CD4-positive, alpha-beta memory T cell (primary cell): ENCODE results near the gene CR1L. TPM values are rescaled to one million over a fixed set of nuclear protein-coding genes. Genes with fewer than 3 reads are reported as not detected.
"Not testable (repeated sequence)": the region's sequence is repeated elsewhere in the genome, so short reads cannot be mapped to it uniquely, and the experiment has no call there.

ENCODE experiments used
- CTCF ChIA-PET: fragments of 350-600 bp; sonication (Branson Sonifier 250); formaldehyde crosslinking; loops from one replicate; lab custom pipeline; 2021; ENCODE audit warnings: inconsistent platforms; ENCODE audit not compliant: partially characterized antibody; lab: Charles Lee
- POLR2A ChIA-PET: fragments of 350-600 bp; sonication (Branson Sonifier 250); formaldehyde crosslinking; loops from one replicate; lab custom pipeline; 2021; ENCODE audit not compliant: partially characterized antibody; lab: Charles Lee
- DNase-seq, 5 donors: peaks; one replicate each; pipeline versions ENCODE4 v3.0.0 to v3.0.0-alpha.2; 2020 to 2022; ENCODE audit warnings: mixed read lengths in 1 of 5
- H3K27ac ChIP-seq: one replicate; pipeline ENCODE4 v1.7.0; 2013; ENCODE audit warnings: low read depth, low read length
- H3K27me3 ChIP-seq: 2 replicates; pipeline ENCODE4 v1.7.0; 2013; ENCODE audit warnings: mild to moderate bottlenecking, low read length, moderate library complexity; ENCODE audit not compliant: insufficient read depth
- H3K36me3 ChIP-seq: 2 replicates; pipeline ENCODE4 v1.7.0; 2013; ENCODE audit warnings: mild to moderate bottlenecking, low read length, moderate library complexity; ENCODE audit not compliant: insufficient read depth
- H3K4me1 ChIP-seq: 2 replicates; pipeline ENCODE4 v1.7.0; 2013; ENCODE audit warnings: mild to moderate bottlenecking, low read length, moderate library complexity; ENCODE audit not compliant: insufficient read depth
- H3K4me3 ChIP-seq, 2 donors: one replicate each; pipeline ENCODE4 v1.7.0; 2013; ENCODE audit warnings: low read length in 2 of 2, mild to moderate bottlenecking in 1 of 2
- H3K9me3 ChIP-seq, 2 donors: one replicate each; pipeline ENCODE4 v1.7.0; 2013; ENCODE audit warnings: low read length in 2 of 2, control low read depth in 1 of 2; ENCODE audit not compliant: control insufficient read depth in 1 of 2
- H3K27ac Mint-ChIP-seq, 7 donors: one replicate each; pipeline ENCODE4 v1.8.0; 2020 to 2021; ENCODE audit warnings: mixed read lengths in 7 of 7, mild to moderate bottlenecking in 6 of 7, inconsistent platforms in 3 of 7, moderate library complexity in 3 of 7
- H3K27me3 Mint-ChIP-seq, 2 donors: one replicate each; pipeline ENCODE4 v1.8.0; 2020 to 2021; ENCODE audit warnings: mixed read lengths in 2 of 2
- H3K36me3 Mint-ChIP-seq, 2 donors: one replicate each; pipeline ENCODE4 v1.8.0; 2020 to 2021; ENCODE audit warnings: mixed read lengths in 2 of 2, inconsistent platforms in 1 of 2, mild to moderate bottlenecking in 1 of 2
- H3K4me1 Mint-ChIP-seq, 4 donors: one replicate each; pipeline ENCODE4 v1.8.0; 2020 to 2021; ENCODE audit warnings: mixed read lengths in 4 of 4, mild to moderate bottlenecking in 1 of 4
- H3K4me3 Mint-ChIP-seq, 8 donors: one replicate each; pipeline ENCODE4 v1.8.0; 2020 to 2021; ENCODE audit warnings: mixed read lengths in 8 of 8, mild to moderate bottlenecking in 7 of 8, moderate library complexity in 6 of 8, inconsistent platforms in 3 of 8
- H3K9me3 Mint-ChIP-seq, 8 donors: one replicate each; pipeline ENCODE4 v1.8.0; 2020 to 2021; ENCODE audit warnings: mixed read lengths in 8 of 8, mild to moderate bottlenecking in 5 of 8, inconsistent platforms in 3 of 8, moderate library complexity in 1 of 8
- intact Hi-C: fragments of 100-400 bp; cut with micrococcal nuclease; formaldehyde crosslinking; loops from one replicate; pipeline ENCODE4 v1.15.1; 2023
- polyA plus RNA-seq, 2 donors: library from polyadenylated mRNA; unstranded; fragments of 300-500 nt; fragmentation: Illumina TruSeq; gene quantifications; one replicate each; pipeline ENCODE4 v1.2.3, GENCODE V29; 2021
- total RNA-seq, 2 experiments: library from RNA; stranded (reverse); gene quantifications; one replicate each; pipeline ENCODE4 v1.2.3, GENCODE V29; 2021

Gene CR1L
- total and polyA plus RNA-seq, 4 experiments from 2014 or later: 0.19 TPM; not detected in 3

DNA sequence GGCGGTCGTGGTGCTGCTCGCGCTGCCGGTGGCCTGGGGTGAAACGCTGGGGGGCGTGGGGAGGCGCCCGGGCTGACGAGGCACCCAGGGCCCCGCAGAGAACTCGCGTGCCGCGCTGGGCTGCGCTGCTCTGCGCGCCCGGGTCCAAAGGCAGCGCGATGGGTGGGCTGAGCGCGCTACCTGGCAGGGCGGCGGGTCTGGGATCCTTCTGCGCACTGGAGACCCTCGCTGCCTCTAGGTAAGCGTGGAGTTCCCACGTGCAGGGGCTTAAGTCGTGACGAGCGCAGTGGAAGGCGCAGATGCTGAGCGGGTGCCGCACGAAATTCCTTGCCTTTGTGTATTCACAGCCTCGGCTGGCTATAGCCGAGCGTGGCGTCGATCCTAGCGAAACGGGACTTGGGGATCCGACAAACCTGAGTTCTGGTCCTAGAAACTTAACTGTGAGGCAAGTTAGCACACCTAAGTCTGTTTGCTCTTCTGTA, 24.6 kb downstream of the CR1L start:
- ChIA-PET CTCF (no interaction called here), POLR2A (no interaction called here)
- Histone ChIP-seq H3K4me1 (no peaks in the 10 kb centered on the region), H3K27ac (no peak overlapping the region), H3K9me3 (no peaks in the 10 kb centered on the region), H3K4me3 (no peak overlapping the region), H3K27me3 (peaks cover 11% of the 10 kb centered on the region), H3K36me3 (no peaks in the 10 kb centered on the region)
- Mint-ChIP-seq H3K36me3 (no peaks in the 10 kb centered on the region), H3K27me3 (peaks cover 40 to 52% of the 10 kb centered on the region in 2 donors), H3K4me3 (no peak overlapping the region), H3K4me1 (peaks cover 0 to 2% (median 0%) of the 10 kb centered on the region in 4 donors), H3K9me3 (peaks cover 0 to 14% (median 7%) of the 10 kb centered on the region in 8 donors), H3K27ac (no peak overlapping the region)
- intact Hi-C loops: no loop called here
- no peak for DNase-seq

DNA sequence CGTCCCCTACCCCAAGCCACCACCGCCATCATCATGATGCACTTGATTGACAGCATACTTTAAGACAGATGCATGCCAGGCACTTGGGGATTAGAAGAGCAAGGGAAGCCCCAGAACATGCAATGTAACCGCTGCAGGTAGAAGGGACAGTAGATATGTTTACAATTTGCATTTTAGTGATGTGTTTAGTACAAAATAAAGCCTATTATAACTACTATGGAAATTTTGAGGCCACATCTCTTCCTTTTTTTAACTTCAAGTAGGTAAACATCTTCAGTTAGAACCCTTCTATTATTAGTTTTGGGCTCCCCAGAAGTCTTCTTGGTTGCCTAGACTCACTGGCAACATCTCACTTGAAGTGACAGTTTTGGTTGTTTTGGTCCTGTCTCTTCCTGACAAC, 25.3 kb downstream of the CR1L start:
- Histone ChIP-seq H3K27ac (no peak overlapping the region), H3K4me1 (no peaks in the 10 kb centered on the region), H3K4me3 (no peak overlapping the region), H3K9me3 (no peaks in the 10 kb centered on the region), H3K27me3 (peaks cover 11% of the 10 kb centered on the region), H3K36me3 (no peaks in the 10 kb centered on the region)
- Mint-ChIP-seq H3K27me3 (peaks cover 42 to 53% of the 10 kb centered on the region in 2 donors), H3K4me1 (peaks cover 0 to 2% (median 0%) of the 10 kb centered on the region in 4 donors), H3K36me3 (no peaks in the 10 kb centered on the region), H3K4me3 (peak overlapping the region in 1 of 8 donors; percentile 11), H3K9me3 (peaks cover 0 to 14% (median 7%) of the 10 kb centered on the region in 8 donors), H3K27ac (no peak overlapping the region)
- DNase-seq: no peak
- POLR2A ChIA-PET: no interaction called here
- intact Hi-C loops: no loop called here
- CTCF ChIA-PET: no interaction called here

DNA sequence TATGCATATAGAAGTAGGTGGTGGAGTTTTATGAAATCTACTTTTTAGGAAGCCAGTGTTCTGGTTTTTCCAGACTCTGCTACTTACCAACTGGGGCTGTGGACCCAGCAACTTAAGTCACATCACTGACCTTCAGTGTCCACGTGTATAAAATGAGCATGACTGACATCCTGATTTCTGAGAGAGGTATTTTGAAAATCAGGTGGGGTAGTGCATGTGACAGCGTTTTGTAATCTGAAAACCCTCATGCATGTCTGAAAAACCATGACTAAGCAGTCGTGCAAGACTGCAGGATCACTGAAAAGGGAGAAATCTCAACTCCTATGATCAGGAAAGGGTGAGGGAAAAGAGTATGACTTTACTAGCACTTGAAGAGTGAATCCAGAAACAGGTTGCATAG, 26.1 kb downstream of the CR1L start:
- Mint-ChIP-seq H3K27me3 (peaks cover 41 to 50% of the 10 kb centered on the region in 2 donors), H3K36me3 (no peaks in the 10 kb centered on the region), H3K4me1 (peaks cover 0 to 2% (median 0%) of the 10 kb centered on the region in 4 donors), H3K27ac (no peak overlapping the region), H3K9me3 (peaks cover 0 to 12% (median 6%) of the 10 kb centered on the region in 8 donors), H3K4me3 (no peak overlapping the region)
- Histone ChIP-seq H3K36me3 (no peaks in the 10 kb centered on the region), H3K4me3 (no peak overlapping the region), H3K27ac (no peak overlapping the region), H3K4me1 (no peaks in the 10 kb centered on the region), H3K27me3 (peaks cover 11% of the 10 kb centered on the region), H3K9me3 (no peaks in the 10 kb centered on the region)
- POLR2A ChIA-PET: no interaction called here
- intact Hi-C loops: no loop called here
- no peak for DNase-seq
- CTCF ChIA-PET: no interaction called here

DNA sequence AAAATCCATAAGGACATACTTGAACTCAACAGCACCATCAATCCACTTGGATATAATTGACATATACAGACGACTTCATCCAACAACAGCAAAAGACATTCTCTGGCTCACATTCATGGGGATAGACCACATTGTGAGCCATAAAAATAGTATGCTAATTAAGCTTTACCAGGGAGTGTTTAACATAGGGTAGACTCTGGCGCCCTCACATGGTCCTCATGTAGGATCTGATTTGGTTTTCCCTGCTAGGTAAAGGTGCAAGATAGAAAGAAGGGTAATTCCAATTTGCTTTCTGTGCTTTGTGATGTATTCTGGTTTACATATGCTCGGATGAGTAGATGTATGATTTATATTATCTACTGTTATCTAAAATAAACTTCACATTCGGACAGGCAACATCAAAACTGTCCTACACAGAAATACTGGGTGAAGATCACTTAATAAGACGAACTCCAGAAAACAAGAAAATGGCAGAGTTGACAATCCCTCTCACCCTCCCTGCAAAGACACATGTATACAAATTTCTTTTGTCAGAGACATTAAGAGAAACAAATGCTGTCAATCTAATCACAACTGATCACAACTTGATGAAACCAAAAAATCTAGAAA, 27.7 kb downstream of the CR1L start:
- CTCF ChIA-PET: interaction anchor here (1.0 kb wide), 1 partner anchor 18 kb away, joined by 3 read pairs; no protein-coding TSS in a partner anchor

DNA sequence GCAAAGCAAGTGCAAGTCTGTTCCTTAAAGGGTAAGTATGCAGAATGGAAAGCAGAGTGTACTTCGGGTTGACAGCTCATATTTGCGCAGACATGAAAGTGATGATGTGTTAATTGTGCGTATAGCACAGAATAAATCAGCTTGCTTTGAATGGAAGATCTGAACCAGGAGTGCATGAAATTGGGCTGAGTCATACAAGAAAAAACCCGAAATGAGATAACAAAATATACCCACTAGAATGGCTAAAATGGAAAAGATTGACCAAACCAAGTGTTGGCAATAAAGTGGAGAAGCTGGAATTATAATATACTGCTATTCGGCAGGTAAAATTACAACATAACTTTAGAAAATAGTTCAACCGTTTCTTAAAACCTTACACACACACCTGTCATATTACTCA, 28.5 kb downstream of the CR1L start:
- ChIA-PET CTCF (interaction anchor here (1.0 kb wide), 1 partner anchor 19 kb away, joined by 3 read pairs; no protein-coding TSS in a partner anchor), POLR2A (no interaction called here)
- Mint-ChIP-seq H3K27ac (no peak overlapping the region), H3K27me3 (peaks cover 28 to 33% of the 10 kb centered on the region in 2 donors), H3K4me1 (peaks cover 0 to 2% (median 0%) of the 10 kb centered on the region in 4 donors), H3K9me3 (no peaks in the 10 kb centered on the region), H3K4me3 (no peak overlapping the region), H3K36me3 (no peaks in the 10 kb centered on the region)
- no peaks in the 10 kb centered on the region for H3K9me3 ChIP-seq
- H3K4me1 ChIP-seq: no peaks in the 10 kb centered on the region
- intact Hi-C loops: no loop called here
- no peaks in the 10 kb centered on the region for H3K36me3 ChIP-seq
- no peak overlapping the region for H3K4me3 ChIP-seq
- H3K27me3 ChIP-seq: peaks cover 7% of the 10 kb centered on the region
- DNase-seq: no peak
- no peak overlapping the region for H3K27ac ChIP-seq

More for the DNA sequence above, 27.7 kb downstream of the CR1L start:
- Histone ChIP-seq H3K27ac (no peak overlapping the region), H3K4me1 (no peaks in the 10 kb centered on the region), H3K4me3 (no peak overlapping the region), H3K9me3 (no peaks in the 10 kb centered on the region), H3K36me3 (no peaks in the 10 kb centered on the region), H3K27me3 (peaks cover 7% of the 10 kb centered on the region)
- Mint-ChIP-seq H3K36me3 (no peaks in the 10 kb centered on the region), H3K27ac (no peak overlapping the region), H3K27me3 (peaks cover 27 to 35% of the 10 kb centered on the region in 2 donors), H3K4me1 (peaks cover 0 to 2% (median 0%) of the 10 kb centered on the region in 4 donors), H3K4me3 (no peak overlapping the region), H3K9me3 (no peaks in the 10 kb centered on the region)
- POLR2A ChIA-PET: no interaction called here
- intact Hi-C loops: no loop called here
- DNase-seq: peak in 1 of 5 donors; percentile 0

DNA sequence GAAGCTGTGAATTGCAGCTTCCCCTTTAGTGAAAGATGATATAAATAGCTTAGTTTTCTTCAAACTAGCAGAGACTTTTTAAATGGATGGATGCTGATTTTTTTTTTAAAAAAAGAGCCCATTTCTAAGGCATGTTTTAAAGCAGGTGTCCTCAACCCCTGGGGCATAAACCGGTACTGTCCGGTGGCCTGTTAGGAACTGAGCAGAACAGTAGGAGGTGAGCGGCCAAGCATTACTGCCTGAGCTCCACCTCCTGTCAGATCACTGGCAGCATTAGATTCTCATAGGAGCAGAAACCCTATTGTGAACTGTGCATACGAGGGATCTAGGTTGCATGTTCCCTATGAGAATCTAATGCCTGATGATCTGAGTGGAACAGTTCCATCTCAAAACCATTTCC, 31.2 kb downstream of the CR1L start:
- Histone ChIP-seq H3K4me3 (no peak overlapping the region), H3K4me1 (no peaks in the 10 kb centered on the region), H3K9me3 (no peaks in the 10 kb centered on the region), H3K27me3 (no peaks in the 10 kb centered on the region), H3K27ac (no peak overlapping the region), H3K36me3 (no peaks in the 10 kb centered on the region)
- Mint-ChIP-seq H3K36me3 (no peaks in the 10 kb centered on the region), H3K4me3 (no peak overlapping the region), H3K27ac (no peak overlapping the region), H3K27me3 (peaks cover 17 to 22% of the 10 kb centered on the region in 2 donors), H3K4me1 (no peaks in the 10 kb centered on the region), H3K9me3 (no peaks in the 10 kb centered on the region)
- ChIA-PET POLR2A (no interaction called here), CTCF (interaction anchor here (0.6 kb wide), 1 partner anchor 15 kb away, joined by 3 read pairs; no protein-coding TSS in a partner anchor)
- intact Hi-C loops: no loop called here
- DNase-seq: no peak

DNA sequence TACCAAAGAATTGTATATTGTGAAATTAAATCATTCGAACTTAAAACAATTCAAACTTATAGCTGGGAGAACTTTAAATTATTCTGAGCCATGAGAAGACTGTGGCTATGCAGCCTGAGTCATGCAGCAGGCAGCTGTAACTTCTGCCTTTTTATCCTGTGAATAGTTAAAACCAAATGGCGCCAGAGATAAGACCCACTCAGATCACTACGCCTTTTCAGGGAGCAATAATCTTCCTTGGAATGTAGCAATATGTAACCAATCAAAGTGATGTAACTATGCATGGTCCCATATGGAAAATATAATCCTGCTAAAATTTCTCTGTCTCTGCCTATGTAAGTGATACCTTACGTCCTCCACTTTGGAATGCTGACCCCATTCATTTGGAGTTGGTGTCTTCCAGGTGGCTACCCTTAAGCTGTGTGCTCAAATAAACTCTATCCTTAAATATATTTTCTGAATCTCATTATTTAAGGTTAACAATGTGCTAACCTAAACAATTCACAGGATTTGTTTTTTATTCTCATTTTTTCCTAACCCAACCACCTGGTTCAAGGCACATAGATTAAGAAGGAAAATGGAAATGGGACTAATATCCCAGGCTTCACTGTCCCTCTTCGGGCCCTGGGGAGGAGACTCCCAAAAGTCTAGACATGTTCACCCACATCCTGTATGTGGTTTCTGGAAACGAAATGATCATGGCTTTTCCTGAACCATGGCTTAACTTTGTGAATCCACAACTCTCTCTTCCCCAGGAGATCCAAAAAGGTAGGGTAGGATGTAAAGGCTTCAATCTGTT, 35.9 kb downstream of the CR1L start:
- CTCF ChIA-PET: interaction anchor here (0.6 kb wide), 1 partner anchor 116 kb away, joined by 3 read pairs; no protein-coding TSS in a partner anchor

More for the DNA sequence above, 35.9 kb downstream of the CR1L start:
- H3K36me3 Mint-ChIP-seq, H3K4me3 ChIP-seq, H3K4me1 ChIP-seq, H3K27me3 Mint-ChIP-seq, H3K9me3 Mint-ChIP-seq, POLR2A ChIA-PET, H3K27ac Mint-ChIP-seq, H3K9me3 ChIP-seq, H3K4me3 Mint-ChIP-seq, H3K27ac ChIP-seq, intact Hi-C loops, H3K36me3 ChIP-seq, DNase-seq, H3K27me3 ChIP-seq, H3K4me1 Mint-ChIP-seq: not testable (repeated sequence)
